IgD-negative memory B cell (primary cell): ENCODE results near the gene GNAT1. TPM values are rescaled to one million over a fixed set of nuclear protein-coding genes. Genes with fewer than 3 reads are reported as not detected.

Experiments
- H3K27ac Mint-ChIP-seq, 3 donors: one replicate each; pipeline ENCODE4 v1.8.0; 2020 to 2022; ENCODE audit warnings: mild to moderate bottlenecking in 3 of 3, mixed read lengths in 3 of 3, moderate library complexity in 1 of 3
- H3K27me3 Mint-ChIP-seq: one replicate; pipeline ENCODE4 v1.8.0; 2021; ENCODE audit warnings: mixed read lengths
- H3K36me3 Mint-ChIP-seq: one replicate; pipeline ENCODE4 v1.8.0; 2020; ENCODE audit warnings: mild to moderate bottlenecking, mixed read lengths
- H3K4me1 Mint-ChIP-seq, 3 donors: one replicate each; pipeline ENCODE4 v1.8.0; 2020 to 2022; ENCODE audit warnings: mixed read lengths in 3 of 3, mild to moderate bottlenecking in 1 of 3
- H3K4me3 Mint-ChIP-seq, 4 donors: one replicate each; pipeline ENCODE4 v1.8.0; 2020 to 2022; ENCODE audit warnings: mild to moderate bottlenecking in 4 of 4, mixed read lengths in 4 of 4, moderate library complexity in 3 of 4
- H3K9me3 Mint-ChIP-seq, 3 donors: one replicate each; pipeline ENCODE4 v1.8.0; 2020 to 2021; ENCODE audit warnings: mixed read lengths in 3 of 3, mild to moderate bottlenecking in 1 of 3
- polyA plus RNA-seq: library from polyadenylated mRNA; unstranded; fragments of 300-500 nt; fragmentation: Illumina TruSeq; gene quantifications from one replicate; pipeline ENCODE4 v1.2.3, GENCODE V29; 2021

The GNAT1 gene
- polyA plus RNA-seq, 1 donor from 2014 or later = not detected

DNA sequence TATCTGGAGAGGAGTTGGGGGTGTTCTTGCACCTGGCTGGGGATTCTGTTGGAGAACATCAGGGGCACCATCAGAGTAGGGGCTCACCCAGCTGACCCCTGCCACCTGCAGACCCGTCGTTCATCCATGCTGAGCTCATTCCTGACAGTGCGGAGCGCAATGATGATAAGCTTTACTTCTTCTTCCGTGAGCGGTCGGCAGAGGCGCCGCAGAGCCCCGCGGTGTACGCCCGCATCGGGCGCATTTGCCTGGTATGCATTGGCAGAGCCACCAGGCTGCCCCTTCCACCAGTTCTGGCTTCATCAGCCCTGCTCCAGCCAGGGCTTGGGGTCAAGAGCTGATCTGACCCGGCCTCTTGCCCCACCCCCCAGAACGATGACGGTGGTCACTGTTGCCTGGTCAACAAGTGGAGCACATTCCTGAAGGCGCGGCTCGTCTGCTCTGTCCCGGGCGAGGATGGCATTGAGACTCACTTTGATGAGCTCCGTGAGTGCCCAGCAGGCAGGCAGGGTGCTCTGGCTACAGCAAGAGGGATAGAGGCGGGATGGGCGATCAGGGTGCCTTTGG is 8.8 kb upstream of the GNAT1 start:
- Mint-ChIP-seq H3K4me1 (peaks cover 0 to 2% (median 0%) of the 10 kb centered on the region in 3 donors), H3K27ac (no peak overlapping the region), H3K27me3 (no peaks in the 10 kb centered on the region), H3K36me3 (no peaks in the 10 kb centered on the region), H3K9me3 (no peaks in the 10 kb centered on the region), H3K4me3 (no peak overlapping the region)

DNA sequence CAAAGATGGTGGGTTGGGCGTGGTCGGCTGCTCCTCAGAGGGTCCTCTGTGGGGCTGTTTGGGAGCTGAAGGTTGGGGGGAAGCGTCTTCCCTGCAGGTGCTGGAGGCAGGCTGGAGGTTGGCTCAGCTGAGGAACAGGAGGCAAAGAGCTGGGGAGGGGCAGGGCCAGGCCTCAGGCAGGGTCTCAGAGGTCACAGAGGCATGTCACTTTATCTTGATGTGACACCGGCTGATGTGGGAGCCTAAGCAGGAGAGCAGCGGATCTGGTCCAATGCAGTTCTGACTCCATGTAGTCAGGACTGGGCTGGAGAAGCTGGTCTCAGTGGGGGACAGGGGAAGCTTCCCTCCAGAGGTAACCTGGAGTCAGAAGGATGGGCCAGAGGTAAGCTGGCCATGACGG is 7.7 kb upstream of the GNAT1 start:
- Mint-ChIP-seq H3K4me3 (no peak overlapping the region), H3K4me1 (peaks cover 0 to 2% (median 0%) of the 10 kb centered on the region in 3 donors), H3K27me3 (no peaks in the 10 kb centered on the region), H3K27ac (no peak overlapping the region), H3K9me3 (no peaks in the 10 kb centered on the region), H3K36me3 (no peaks in the 10 kb centered on the region)

DNA sequence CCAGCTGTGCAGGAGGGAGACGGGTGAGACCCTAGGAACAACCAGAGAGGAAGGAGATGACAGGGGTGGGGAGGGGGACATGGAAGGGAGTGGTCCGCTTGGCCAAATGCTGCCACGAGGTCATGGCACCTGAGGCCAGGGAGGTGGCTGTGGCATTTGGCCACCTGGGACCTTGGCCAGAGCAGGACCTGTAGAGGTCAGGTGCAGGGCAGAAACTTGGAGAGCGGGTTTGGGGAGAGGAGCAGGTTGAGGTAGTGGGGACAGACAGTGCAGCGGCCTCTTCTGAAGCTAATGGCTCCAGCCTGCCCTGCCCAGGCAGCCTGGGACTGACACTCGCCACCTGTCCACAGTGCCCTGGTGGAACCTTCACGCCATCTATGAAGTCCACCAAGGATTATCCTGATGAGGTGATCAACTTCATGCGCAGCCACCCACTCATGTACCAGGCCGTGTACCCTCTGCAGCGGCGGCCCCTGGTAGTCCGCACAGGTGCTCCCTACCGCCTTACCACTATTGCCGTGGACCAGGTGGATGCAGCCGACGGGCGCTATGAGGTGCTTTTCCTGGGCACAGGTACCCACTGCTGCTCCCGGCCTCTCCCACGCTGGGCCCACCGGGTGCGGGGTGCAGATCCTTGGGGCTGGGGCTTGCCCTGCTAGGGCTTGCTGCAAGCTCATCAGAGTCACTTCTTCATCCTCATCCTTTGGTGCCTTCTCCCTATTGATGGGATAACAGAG is 7.0 kb upstream of the GNAT1 start:
- Mint-ChIP-seq H3K27ac (no peak overlapping the region), H3K9me3 (no peaks in the 10 kb centered on the region)

DNA sequence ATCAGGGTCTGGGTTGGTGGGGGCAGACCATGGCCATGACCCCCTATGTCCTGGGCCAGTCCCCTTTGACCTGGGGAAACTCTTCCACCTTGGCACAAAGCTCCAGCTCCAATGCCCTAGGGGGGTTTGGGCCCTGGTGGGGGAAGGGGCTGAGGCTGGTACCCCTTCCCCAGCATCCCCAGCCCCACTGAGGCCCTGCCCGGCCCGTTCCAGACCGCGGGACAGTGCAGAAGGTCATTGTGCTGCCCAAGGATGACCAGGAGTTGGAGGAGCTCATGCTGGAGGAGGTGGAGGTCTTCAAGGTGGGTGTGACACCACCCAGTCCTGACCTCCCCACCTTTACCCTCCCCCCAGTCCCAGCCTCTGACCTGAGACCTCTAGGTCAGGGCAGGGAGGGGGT is 6.2 kb upstream of the GNAT1 start:
- Mint-ChIP-seq H3K9me3 (no peaks in the 10 kb centered on the region), H3K27me3 (no peaks in the 10 kb centered on the region)

More for the DNA sequence above, 7.0 kb upstream of the GNAT1 start:
- Mint-ChIP-seq H3K27me3 (no peaks in the 10 kb centered on the region), H3K36me3 (no peaks in the 10 kb centered on the region), H3K4me3 (no peak overlapping the region), H3K4me1 (peaks cover 0 to 2% (median 0%) of the 10 kb centered on the region in 3 donors)

DNA sequence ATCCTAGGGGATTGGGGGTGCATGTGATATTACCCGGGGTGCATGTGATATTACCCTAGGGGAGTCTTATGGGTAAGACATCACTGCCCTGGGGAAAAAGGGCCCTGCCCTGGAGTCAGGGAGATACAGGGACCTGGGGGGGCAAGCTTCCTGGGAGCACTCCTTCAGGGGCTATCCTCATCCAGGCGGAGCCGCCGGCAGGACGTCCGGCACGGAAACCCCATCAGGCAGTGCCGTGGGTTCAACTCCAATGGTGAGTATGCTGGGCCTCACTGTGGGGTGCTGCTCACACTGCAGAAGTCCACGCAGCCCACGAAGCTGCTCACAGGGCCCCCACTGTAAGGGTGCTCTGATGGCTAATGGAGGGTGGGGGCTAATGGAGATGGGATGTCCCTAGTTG is 5.3 kb upstream of the GNAT1 start:
- Mint-ChIP-seq H3K9me3 (no peaks in the 10 kb centered on the region), H3K4me1 (no peaks in the 10 kb centered on the region), H3K36me3 (no peaks in the 10 kb centered on the region), H3K4me3 (no peak overlapping the region), H3K27ac (no peak overlapping the region), H3K27me3 (no peaks in the 10 kb centered on the region)

More for the DNA sequence above, 6.2 kb upstream of the GNAT1 start:
- Mint-ChIP-seq H3K27ac (no peak overlapping the region), H3K36me3 (no peaks in the 10 kb centered on the region), H3K4me1 (no peaks in the 10 kb centered on the region), H3K4me3 (no peak overlapping the region)

DNA sequence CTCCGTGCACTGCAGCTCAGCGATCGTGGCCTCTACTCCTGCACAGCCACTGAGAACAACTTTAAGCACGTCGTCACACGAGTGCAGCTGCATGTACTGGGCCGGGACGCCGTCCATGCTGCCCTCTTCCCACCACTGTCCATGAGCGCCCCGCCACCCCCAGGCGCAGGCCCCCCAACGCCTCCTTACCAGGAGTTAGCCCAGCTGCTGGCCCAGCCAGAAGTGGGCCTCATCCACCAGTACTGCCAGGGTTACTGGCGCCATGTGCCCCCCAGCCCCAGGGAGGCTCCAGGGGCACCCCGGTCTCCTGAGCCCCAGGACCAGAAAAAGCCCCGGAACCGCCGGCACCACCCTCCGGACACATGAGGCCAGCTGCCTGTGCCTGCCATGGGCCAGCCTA is 3.7 kb upstream of the GNAT1 start:
- H3K36me3 Mint-ChIP-seq = no peaks in the 10 kb centered on the region
- H3K9me3 Mint-ChIP-seq = no peaks in the 10 kb centered on the region
- H3K27ac Mint-ChIP-seq = peak overlapping the region in 1 of 3 donors; percentile 57
- H3K4me1 Mint-ChIP-seq = peaks cover 0 to 3% (median 3%) of the 10 kb centered on the region in 3 donors
- H3K4me3 Mint-ChIP-seq = no peak overlapping the region
- peaks cover 2% of the 10 kb centered on the region for H3K27me3 Mint-ChIP-seq

DNA sequence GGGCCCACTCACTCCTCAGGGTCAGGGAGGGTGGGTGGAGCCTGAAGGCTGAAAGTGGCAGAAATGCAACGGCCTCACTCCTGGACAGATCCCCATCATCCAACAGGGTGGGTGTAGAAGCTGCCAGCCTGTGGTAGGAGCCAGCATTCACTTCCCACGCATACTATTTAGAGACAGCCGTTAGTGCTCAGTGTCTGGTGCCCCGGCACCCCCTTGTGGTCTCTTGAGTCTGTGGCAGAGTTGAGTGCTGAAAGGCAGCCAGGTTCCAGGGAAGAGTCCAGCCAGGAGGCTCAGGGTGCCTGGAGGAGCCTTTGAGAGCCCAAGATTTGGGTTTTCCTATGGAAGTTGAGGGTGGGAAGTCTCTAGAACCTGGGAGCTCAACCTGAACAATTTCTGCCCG is 2.1 kb upstream of the GNAT1 start:
- Mint-ChIP-seq H3K4me3 (no peak overlapping the region), H3K27ac (peak overlapping the region in 1 of 3 donors; percentile 67), H3K4me1 (peaks cover 2 to 6% (median 3%) of the 10 kb centered on the region in 3 donors), H3K9me3 (no peaks in the 10 kb centered on the region), H3K27me3 (peaks cover 4% of the 10 kb centered on the region), H3K36me3 (no peaks in the 10 kb centered on the region)

DNA sequence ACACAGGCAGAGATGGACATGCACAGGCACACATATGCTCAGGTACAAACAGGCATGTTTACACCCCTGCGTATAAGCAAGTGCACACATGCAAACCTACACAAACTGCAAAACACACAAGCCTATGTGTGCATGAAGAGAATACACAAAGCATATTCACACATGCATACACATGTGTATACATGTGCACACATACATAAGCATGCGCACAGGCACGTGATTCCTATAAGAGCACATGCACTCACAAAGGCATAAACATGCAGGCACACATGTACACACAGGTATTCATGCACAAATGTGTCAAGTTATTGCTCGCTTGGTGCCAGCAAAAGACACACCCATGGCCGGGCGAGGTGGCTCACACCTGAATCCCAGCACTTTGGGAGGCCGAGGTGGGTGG is 1.4 kb upstream of the GNAT1 start:
- peaks cover 3 to 10% (median 9%) of the 10 kb centered on the region in 3 donors for H3K4me1 Mint-ChIP-seq
- no peak overlapping the region for H3K4me3 Mint-ChIP-seq
- peak overlapping the region in 1 of 3 donors; percentile 11 for H3K27ac Mint-ChIP-seq
- no peaks in the 10 kb centered on the region for H3K36me3 Mint-ChIP-seq
- H3K27me3 Mint-ChIP-seq = peaks cover 6% of the 10 kb centered on the region
- H3K9me3 Mint-ChIP-seq = no peaks in the 10 kb centered on the region

DNA sequence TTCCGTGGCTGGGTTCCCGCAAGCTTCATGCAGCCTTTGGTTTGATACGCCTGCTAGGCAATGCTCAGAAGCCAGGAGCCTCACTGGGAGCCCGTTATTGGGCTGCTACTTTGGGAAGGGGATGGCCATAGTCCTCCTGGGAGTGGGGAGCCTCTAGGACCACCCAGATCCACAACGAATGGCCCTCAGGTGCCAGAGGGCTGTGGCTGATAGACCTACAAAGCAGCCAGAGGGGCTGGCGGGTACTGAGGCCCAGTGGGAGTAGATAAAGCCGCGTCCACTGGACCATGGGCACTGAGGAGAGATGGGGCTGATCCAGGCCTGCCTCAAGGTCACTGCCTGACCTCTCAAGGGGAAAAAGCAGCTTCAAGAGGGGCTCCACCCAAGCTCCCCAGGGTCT is 714 bp downstream of the GNAT1 start:
- Mint-ChIP-seq H3K36me3 (no peaks in the 10 kb centered on the region), H3K27ac (peak overlapping the region in 2 of 3 donors; percentile 59 to 78), H3K27me3 (peaks cover 12% of the 10 kb centered on the region), H3K4me3 (no peak overlapping the region), H3K9me3 (no peaks in the 10 kb centered on the region), H3K4me1 (peaks cover 3 to 10% (median 9%) of the 10 kb centered on the region in 3 donors)

DNA sequence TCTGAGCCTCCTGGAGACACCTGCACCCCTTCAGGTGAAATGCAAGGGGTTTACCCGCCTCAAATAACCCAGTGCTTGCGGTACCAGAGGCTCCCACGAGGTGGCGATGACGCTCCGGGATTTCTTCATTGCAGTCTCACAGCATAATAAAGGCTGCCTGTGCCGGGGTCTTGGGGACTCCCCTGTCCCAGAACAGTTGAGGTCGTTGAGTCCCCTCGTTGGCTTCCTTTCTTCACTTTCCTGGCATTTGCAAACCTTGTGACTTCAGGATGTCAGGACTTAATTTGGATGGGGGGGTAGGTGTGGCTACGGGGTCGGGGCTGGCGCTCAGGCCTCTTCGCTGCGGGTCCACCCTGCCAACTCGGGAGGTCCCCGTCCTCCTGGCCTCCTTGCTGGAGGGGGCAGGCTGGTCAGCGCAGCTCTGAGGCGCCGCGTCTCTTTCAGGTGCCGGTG is 1.3 kb downstream of the GNAT1 start:
- no peaks in the 10 kb centered on the region for H3K36me3 Mint-ChIP-seq
- H3K27me3 Mint-ChIP-seq = peaks cover 14% of the 10 kb centered on the region
- peak overlapping the region; percentile 59 to 78 (median 67) for H3K27ac Mint-ChIP-seq
- H3K4me1 Mint-ChIP-seq = peaks cover 3 to 10% (median 10%) of the 10 kb centered on the region in 3 donors
- H3K4me3 Mint-ChIP-seq = peak overlapping the region in 1 of 4 donors; percentile 43
- no peaks in the 10 kb centered on the region for H3K9me3 Mint-ChIP-seq

DNA sequence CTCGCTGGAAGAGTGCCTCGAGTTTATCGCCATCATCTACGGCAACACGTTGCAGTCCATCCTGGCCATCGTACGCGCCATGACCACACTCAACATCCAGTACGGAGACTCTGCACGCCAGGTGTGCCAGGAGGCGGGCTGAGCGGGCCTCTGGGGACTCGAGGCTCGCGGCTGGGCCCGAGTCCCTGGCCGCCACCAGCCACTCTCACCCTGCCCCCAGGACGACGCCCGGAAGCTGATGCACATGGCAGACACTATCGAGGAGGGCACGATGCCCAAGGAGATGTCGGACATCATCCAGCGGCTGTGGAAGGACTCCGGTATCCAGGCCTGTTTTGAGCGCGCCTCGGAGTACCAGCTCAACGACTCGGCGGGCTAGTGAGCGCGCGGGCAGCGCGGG is 1.9 kb downstream of the GNAT1 start:
- Mint-ChIP-seq H3K36me3 (no peaks in the 10 kb centered on the region), H3K9me3 (no peaks in the 10 kb centered on the region), H3K4me1 (peaks cover 3 to 10% (median 10%) of the 10 kb centered on the region in 3 donors), H3K27ac (peak overlapping the region in 1 of 3 donors; percentile 59), H3K4me3 (no peak overlapping the region), H3K27me3 (peaks cover 14% of the 10 kb centered on the region)

DNA sequence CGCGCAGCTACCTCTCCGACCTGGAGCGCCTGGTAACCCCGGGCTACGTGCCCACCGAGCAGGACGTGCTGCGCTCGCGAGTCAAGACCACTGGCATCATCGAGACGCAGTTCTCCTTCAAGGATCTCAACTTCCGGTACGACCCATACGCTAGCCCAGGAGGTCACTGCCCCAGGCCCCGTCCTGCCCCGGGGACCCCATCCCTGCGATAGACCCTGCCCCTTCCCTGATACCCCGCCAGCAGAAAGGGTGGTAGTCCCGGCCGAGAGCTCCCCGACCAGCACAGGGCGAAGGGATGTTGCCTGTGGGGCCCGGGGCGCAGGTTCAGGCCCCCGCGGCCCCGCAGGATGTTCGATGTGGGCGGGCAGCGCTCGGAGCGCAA is 2.3 kb downstream of the GNAT1 start:
- no peak overlapping the region for H3K27ac Mint-ChIP-seq
- peak overlapping the region in 1 of 4 donors; percentile 60 for H3K4me3 Mint-ChIP-seq

DNA sequence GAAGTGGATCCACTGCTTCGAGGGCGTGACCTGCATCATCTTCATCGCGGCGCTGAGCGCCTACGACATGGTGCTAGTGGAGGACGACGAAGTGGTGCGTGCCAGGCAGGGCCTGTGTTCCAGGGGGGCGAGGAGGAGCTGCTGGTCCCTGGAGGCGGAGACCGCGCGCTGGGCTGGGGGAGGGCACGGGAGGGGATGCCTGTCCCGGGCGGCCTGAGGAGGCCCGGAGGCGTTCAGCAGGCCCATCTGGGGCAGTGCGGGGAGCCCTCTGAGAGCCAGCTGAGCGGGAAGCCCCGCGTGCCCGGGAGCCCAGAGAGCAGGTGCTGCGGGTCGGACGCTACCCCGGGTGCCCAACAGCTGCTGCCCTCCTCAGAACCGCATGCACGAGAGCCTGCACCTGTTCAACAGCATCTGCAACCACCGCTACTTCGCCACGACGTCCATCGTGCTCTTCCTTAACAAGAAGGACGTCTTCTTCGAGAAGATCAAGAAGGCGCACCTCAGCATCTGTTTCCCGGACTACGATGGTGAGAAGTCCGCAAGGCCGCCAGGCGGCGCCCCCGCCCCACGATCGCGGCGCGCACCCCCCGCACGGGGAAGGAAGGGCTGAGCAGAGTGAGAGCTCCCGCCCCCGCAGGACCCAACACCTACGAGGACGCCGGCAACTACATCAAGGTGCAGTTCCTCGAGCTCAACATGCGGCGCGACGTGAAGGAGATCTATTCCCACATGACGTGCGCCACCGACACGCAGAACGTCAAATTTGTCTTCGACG is 2.9 kb downstream of the GNAT1 start:
- peaks cover 3 to 10% (median 10%) of the 10 kb centered on the region in 3 donors for H3K4me1 Mint-ChIP-seq
- no peaks in the 10 kb centered on the region for H3K9me3 Mint-ChIP-seq
- peaks cover 16% of the 10 kb centered on the region for H3K27me3 Mint-ChIP-seq
- no peaks in the 10 kb centered on the region for H3K36me3 Mint-ChIP-seq
- peak overlapping the region; percentile 35 to 75 (median 52) for H3K4me3 Mint-ChIP-seq
- peak overlapping the region in 2 of 3 donors; percentile 25 to 53 for H3K27ac Mint-ChIP-seq

More for the DNA sequence above, 2.3 kb downstream of the GNAT1 start:
- H3K9me3 Mint-ChIP-seq = no peaks in the 10 kb centered on the region
- peaks cover 14% of the 10 kb centered on the region for H3K27me3 Mint-ChIP-seq
- H3K4me1 Mint-ChIP-seq = peaks cover 3 to 10% (median 10%) of the 10 kb centered on the region in 3 donors
- no peaks in the 10 kb centered on the region for H3K36me3 Mint-ChIP-seq

DNA sequence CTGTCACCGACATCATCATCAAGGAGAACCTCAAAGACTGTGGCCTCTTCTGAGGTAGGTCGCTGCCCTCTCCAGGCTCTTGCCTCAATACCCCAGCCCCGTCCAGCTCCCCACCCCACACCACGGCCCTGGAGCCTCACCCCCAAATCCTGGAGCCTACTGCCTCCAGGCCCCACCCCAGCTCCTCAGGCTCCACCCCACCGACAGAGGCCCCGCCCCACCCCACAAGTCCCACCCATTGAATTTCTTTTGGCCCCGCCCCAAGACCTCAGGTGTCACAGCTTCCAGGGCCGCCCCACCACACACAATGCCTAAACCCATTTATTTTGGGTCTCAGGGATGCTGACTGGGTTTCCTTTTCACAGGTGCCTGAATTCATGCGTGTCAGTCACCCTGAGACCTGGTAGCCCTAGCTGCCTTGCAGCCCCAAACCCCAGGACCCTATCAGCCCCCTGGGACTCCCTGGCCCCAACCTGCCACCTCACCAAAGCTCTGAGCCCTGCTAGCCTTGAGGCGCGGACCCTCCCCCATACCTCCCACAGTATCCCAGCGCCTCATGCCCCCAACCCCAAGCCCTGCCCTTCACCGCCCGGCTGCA is 3.6 kb downstream of the GNAT1 start:
- Mint-ChIP-seq H3K36me3 (no peaks in the 10 kb centered on the region), H3K27me3 (peaks cover 16% of the 10 kb centered on the region), H3K4me3 (peak overlapping the region in 3 of 4 donors; percentile 30 to 75 (median 45)), H3K27ac (peak overlapping the region in 2 of 3 donors; percentile 25 to 53), H3K9me3 (no peaks in the 10 kb centered on the region), H3K4me1 (peaks cover 3 to 10% (median 10%) of the 10 kb centered on the region in 3 donors)
